Fibroblast of pulmonary artery (primary cell): ENCODE measurements around the gene TMC8.
A peak's percentile ranks its signal among the peaks of the same experiment; 100 is the strongest.

ENCODE experiments used
- DNase-seq: peaks from one replicate; pipeline ENCODE4 v3.0.0-alpha.2; 2010; ENCODE audit warnings: low read depth
- H3K4me3 ChIP-seq: replicated peaks from 2 replicates; pipeline ENCODE4 v1.5.1; 2011; ENCODE audit warnings: low read depth, mild to moderate bottlenecking, control low read depth, low read length, moderate library complexity
- CTCF ChIP-seq: IDR thresholded peaks from 2 replicates; pipeline ENCODE4 v1.5.1; 2011; ENCODE audit warnings: mild to moderate bottlenecking, control low read depth, low read length, inconsistent platforms; ENCODE audit errors: missing control alignments

The TMC8 gene

GRCh38 chr17:78140169-78141051 is 9.8 kb downstream of the TMC8 start:
- DNase-seq: peak; percentile 57
- no peak for TF ChIP-seq CTCF
- no peak overlapping the region for H3K4me3 ChIP-seq

GRCh38 chr17:78141437-78142118 is 11.0 kb downstream of the TMC8 start:
- TF ChIP-seq CTCF: no peak
- no peak overlapping the region for H3K4me3 ChIP-seq
- no peak for DNase-seq

- no peak overlapping the region for H3K4me3 ChIP-seq
- no peak for TF ChIP-seq CTCF
- peak; percentile 17 for DNase-seq
Observed at GRCh38 chr17:78142119-78142861, 11.7 kb downstream of the TMC8 start.

- TF ChIP-seq CTCF: no peak
- DNase-seq: no peak
- H3K4me3 ChIP-seq: no peak overlapping the region
Observed at GRCh38 chr17:78143214-78144146, 12.9 kb downstream of the TMC8 start.

GRCh38 chr17:78144147-78144719 is 13.7 kb downstream of the TMC8 start:
- TF ChIP-seq CTCF: no peak

More at GRCh38 chr17:78144147-78144719, 13.7 kb downstream of the TMC8 start:
- peak; percentile 91 for DNase-seq
- no peak overlapping the region for H3K4me3 ChIP-seq
